Mononuclear cell (primary cell): Measurements from ENCODE around the gene ZBTB49. TPM values are rescaled to one million over a fixed set of nuclear protein-coding genes. Genes with fewer than 3 reads are reported as not detected.

Experiments
- H3K27me3 ChIP-seq: 2 replicates; pipeline ENCODE4 v1.6.0; 2011; ENCODE audit warnings: low read length, control low read depth; ENCODE audit not compliant: insufficient read depth
- H3K4me1 ChIP-seq: 2 replicates; pipeline ENCODE4 v1.5.1; 2011; ENCODE audit warnings: mild to moderate bottlenecking, low read length, control low read depth; ENCODE audit not compliant: insufficient read depth
- H3K4me3 ChIP-seq: 2 replicates; pipeline ENCODE4 v1.5.1; 2011; ENCODE audit warnings: mild to moderate bottlenecking, low read length, moderate library complexity
- H3K9me3 ChIP-seq: 2 replicates; pipeline ENCODE4 v1.5.1; 2011; ENCODE audit warnings: low read depth, mild to moderate bottlenecking, control low read depth, low read length
- total RNA-seq: library from RNA; depleted of rRNA; stranded (reverse); fragments of >200 nt; gene quantifications from one replicate; pipeline ENCODE4 v1.2.3, GENCODE V29; 2012

ZBTB49 gene
- total RNA-seq, 1 donor: 19.1 TPM

DNA sequence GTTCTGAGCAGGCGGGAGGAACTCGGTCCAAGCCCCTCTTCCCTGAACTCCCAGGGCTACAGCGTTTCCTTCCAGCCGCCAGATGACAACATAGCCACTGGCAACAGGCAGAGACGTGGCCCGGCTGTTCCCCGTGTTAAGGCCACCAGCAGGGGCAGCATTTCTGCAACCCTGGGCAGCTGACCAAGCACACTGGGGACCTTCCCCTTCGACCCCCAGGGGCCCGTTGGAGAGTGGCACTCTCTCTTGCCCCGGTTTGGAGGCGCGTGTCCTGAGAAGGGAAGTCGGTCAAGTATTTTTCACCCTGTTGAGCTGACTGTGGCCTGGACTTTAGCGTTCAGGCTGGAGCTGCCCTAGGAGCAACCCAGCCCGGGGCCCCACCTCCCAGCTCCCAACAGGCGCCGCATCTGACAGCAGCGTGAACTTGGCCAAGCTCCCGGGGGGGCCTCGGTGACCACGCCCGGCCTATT lies 37.6 kb downstream of the ZBTB49 start:
- H3K9me3 ChIP-seq: no peaks in the 10 kb centered on the region
- H3K4me3 ChIP-seq: no peak overlapping the region
- H3K27me3 ChIP-seq: no peaks in the 10 kb centered on the region
- H3K4me1 ChIP-seq: no peaks in the 10 kb centered on the region

DNA sequence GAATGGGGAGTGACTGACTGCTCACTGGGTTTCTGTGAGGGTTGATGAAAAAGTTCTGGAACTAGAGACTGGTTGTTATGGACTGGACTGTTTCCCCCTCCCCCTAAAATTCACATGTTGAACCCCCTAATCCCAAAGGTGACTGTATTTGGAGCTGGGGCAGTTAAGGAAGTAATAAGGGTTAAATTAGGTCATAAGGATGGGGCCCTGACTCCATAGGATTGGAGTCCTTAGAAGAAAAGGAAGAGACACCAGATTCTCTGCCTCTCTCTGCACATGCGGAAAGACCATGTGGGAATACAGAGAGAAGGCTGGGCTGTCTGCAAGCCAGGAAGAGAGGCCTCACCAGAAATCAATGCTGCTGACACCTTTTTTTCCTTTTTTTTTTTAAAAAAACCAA lies 38.2 kb downstream of the ZBTB49 start:
- no peaks in the 10 kb centered on the region for H3K27me3 ChIP-seq
- H3K9me3 ChIP-seq: no peaks in the 10 kb centered on the region
- no peaks in the 10 kb centered on the region for H3K4me1 ChIP-seq
- H3K4me3 ChIP-seq: no peak overlapping the region

DNA sequence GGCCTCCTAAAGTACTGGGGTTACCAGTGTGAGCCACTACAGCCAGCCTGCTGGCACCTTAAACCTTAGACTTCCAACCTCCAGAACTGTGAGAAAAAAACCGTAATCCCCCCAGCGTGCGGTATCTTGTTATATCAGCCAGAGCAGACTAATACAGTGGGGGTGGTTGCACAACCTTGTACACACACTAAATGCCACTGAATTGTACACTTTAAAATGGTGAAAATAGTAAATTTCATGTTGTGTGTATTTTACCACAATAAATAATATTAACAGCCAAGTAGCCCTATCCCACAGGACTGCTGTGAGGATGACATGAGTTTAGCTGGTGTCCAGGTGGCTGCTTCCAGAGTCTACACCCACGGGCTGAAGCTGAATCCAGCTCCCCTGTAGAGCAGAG lies 38.8 kb downstream of the ZBTB49 start:
- Histone ChIP-seq H3K4me3 (no peak overlapping the region), H3K27me3 (no peaks in the 10 kb centered on the region), H3K9me3 (no peaks in the 10 kb centered on the region), H3K4me1 (no peaks in the 10 kb centered on the region)

DNA sequence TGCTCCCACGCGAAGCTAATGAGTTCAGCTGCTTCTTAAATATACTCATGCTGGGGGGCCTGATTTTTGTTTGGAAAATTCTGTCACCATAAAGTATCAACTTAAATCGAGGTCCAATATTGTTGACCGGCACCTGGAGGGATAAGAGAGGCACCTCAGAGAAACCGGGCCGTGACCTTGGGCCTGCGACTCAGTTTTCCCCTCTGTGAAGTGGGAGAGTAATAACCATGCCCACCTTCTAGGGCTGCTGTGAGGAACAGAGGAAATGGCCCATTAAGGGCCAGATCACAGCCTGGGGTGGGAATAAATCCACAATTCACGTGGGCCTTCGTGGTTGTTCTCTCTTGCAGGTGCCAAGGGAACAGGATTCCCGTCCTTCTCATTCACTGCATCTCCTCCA lies 39.4 kb downstream of the ZBTB49 start:
- Histone ChIP-seq H3K9me3 (no peaks in the 10 kb centered on the region), H3K4me1 (no peaks in the 10 kb centered on the region), H3K4me3 (no peak overlapping the region), H3K27me3 (no peaks in the 10 kb centered on the region)

DNA sequence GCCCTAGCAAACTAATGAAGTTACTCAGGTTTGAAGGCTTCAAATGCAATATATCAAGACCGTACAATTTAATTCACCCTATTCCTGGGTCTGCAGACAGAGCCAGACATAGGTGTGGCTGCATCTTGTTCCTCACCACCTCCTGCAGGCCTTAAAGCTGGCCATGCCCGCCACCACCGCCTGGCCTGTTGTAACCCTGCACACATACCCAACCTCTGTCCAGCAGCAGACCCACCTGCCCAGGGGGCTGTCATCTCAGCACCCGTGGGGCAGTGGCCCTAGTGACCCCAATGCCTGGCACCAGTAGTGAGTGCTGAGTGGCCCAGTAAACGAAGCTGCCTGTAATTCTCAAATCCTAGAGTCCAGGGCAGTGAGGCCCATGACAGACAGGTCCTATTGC lies 40.7 kb downstream of the ZBTB49 start:
- no peak overlapping the region for H3K4me3 ChIP-seq
- no peaks in the 10 kb centered on the region for H3K27me3 ChIP-seq
- H3K9me3 ChIP-seq: no peaks in the 10 kb centered on the region
- H3K4me1 ChIP-seq: no peaks in the 10 kb centered on the region

DNA sequence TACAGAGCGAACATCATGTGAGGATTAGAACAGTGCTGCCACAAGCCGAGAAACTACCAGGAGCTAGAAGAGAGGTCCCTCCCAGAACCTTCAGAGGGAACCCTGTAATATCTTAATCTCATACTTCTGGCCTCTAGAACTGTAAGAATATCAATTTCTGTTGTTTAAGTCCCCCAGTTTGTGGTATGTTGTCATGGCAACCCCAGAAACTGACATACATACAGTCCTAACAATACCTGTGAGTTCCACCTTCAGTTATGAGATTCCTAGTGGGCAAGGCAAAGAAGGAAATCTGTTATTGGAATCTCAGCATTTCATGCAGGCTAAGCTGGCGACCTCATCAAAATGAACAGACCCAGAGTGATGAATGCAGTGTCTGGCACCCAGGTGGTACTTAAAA lies 42.5 kb downstream of the ZBTB49 start:
- Histone ChIP-seq H3K27me3 (no peaks in the 10 kb centered on the region), H3K4me3 (no peak overlapping the region), H3K4me1 (no peaks in the 10 kb centered on the region), H3K9me3 (no peaks in the 10 kb centered on the region)

DNA sequence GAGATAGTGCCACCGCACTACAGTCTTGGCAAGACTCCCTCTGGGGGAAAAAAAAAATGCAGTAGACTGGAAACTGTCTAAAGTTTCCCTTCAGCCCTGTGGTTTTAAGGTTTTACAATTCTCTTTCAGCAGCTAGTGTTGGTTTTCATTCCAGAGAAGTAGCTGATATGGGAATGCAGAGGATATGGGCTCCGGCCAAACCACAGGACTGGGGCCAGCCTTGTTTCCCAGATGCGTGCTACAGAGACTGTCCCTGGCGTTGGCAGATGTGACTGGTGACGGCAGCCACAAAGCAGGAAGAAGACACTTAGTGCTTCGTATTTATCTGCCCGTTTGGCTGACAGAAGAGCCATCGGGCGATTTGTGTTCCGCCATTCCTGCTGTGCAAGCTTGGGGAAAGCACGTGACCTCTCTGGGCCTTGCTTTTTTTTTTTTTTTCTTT lies 43.2 kb downstream of the ZBTB49 start:
- H3K4me3 ChIP-seq: no peak overlapping the region
- H3K9me3 ChIP-seq: no peaks in the 10 kb centered on the region
- no peaks in the 10 kb centered on the region for H3K4me1 ChIP-seq
- no peaks in the 10 kb centered on the region for H3K27me3 ChIP-seq

DNA sequence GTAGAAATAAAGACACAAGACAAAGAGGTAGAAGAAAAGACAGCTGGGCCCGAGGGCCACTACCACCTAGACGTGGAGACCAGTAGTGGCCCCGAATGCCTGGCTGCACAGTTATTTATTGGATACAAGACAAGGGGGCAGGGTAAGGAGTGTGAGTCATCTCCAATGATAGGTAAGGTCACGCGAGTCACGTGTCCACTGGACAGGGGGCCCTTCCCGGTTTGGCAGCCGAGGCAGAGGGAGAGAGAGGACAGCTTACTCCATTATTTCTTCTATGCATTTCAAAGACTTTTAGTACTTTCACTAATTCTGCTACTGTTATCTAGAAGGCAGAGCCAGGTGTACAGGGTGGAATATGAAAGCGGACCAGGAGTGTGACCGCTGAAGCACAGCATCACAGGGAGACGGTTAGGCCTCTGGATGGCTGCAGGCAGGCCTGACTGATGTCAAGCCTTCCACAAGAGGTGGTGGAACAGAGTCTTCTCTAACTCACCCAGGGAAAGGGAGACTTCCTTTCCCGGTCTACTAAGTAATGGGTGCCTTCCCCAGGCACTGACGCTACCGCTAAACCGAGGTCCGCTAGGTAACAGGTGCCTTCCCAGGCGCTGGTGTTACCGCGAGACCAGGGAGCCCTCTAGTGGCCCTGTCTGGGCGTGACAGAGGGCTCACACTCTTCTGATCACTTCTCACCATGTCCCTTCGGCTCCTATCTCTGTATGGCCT lies 44.9 kb downstream of the ZBTB49 start:
- H3K4me3 ChIP-seq: no peak overlapping the region
- H3K4me1 ChIP-seq: no peaks in the 10 kb centered on the region
- H3K9me3 ChIP-seq: no peaks in the 10 kb centered on the region
- H3K27me3 ChIP-seq: no peaks in the 10 kb centered on the region

DNA sequence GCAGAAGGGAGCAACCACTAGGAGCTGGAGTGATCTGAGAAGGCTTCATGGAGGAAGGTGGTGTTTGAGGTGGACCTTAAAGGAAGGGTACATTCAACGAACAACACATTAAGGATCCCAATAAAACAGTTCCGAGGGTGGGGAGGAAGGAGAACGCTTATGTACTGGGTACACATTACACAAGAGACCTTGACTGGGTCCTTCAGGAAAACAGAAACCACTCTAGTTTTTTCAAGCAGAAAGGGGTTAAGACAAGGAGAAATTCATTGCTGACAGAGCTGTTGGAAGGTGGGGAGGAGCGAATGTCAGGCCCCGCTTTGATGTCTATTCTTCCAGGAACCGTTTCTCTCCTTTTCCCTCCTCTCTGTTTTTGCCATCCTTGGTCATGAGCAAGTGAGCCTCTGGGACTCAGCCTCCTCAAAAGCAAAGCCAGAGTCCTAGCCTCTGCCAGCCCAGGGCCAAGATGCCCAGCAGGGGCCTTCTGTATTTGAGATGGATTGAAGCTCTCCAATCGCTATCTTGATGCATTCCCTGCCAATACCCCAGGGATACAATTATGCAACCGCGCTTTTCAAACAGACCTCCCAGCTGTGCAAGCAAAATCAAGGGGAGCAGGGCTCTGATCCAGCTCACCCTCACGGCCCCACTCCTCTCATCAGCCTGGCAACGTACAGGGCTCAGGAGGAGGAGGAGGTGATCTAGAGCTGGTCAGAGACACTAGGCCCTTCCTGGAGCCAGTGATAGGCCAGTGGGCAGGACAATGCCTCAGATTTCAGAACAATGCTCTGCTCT lies 48.4 kb downstream of the ZBTB49 start:
- no peaks in the 10 kb centered on the region for H3K27me3 ChIP-seq
- no peaks in the 10 kb centered on the region for H3K4me1 ChIP-seq

DNA sequence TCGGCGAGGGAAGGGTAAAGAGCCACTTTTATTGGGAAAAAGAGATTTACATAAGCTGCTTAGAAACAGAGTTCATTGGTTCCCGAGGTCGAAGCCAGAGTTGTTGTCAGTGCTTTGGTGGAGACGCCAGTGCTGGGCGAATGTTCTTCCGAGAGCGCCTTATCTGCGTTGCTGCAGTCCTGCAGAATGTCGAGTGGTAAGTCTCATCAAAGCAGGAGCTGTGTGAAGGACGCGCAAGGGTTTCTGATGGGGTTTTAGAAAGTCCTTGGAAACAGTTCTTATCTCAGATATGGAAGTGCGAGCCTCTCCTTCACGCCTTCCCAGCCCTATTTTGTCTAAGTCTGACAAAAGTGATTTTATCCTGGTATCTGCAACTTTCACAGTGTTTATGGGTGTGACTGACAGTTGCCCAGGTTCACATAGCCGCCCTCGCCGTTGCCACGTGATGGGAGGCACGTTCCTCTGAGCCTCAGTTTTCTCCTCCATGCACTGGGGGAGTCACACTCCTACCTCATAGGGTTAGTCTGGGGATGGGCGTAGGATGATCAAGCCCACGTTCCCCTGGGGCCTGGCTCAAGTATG lies 49.5 kb downstream of the ZBTB49 start:
- no peaks in the 10 kb centered on the region for H3K27me3 ChIP-seq

More for the DNA sequence above, 48.4 kb downstream of the ZBTB49 start:
- H3K4me3 ChIP-seq: no peak overlapping the region
- no peaks in the 10 kb centered on the region for H3K9me3 ChIP-seq

DNA sequence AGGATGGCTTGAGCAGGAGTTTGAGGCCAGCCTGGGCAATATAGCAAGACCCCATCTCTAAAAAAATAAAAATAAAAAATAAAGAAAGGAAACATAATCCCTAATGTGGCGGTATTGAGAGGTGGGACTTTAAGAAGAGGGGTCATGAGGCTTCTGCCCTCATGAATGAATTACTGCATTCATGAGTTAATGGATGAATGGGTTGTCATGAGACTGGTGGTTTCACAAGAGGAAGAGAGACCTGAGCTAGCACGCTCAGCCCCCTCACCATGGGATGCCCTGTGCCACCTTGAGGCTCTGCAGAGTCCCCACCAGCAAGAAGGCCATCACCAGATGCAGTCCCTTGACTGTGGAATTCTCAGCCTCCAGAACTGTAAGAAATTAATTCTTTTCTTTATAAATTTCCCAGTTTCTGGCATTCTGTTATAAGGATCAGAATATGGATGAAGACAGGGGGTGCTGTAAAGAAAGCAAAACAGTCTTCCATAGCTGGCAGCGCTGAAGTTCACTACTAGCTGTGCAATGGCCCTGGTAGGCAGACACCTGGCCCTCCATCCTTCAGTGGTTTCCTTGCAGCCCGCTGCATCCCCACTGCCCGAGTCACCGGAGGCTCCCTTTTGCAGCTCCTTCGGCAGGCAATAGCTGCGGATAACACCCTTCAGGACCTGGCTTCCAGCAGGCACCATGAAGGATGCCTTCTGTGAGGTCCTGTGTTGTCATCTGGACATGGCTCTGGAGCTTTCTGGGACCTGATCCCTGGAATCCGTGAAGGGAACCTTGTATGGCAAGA lies 52.0 kb downstream of the ZBTB49 start:
- Histone ChIP-seq H3K4me3 (no peak overlapping the region), H3K4me1 (no peaks in the 10 kb centered on the region), H3K27me3 (no peaks in the 10 kb centered on the region), H3K9me3 (no peaks in the 10 kb centered on the region)

More for the DNA sequence above, 49.5 kb downstream of the ZBTB49 start:
- Histone ChIP-seq H3K9me3 (no peaks in the 10 kb centered on the region), H3K4me1 (no peaks in the 10 kb centered on the region), H3K4me3 (no peak overlapping the region)

DNA sequence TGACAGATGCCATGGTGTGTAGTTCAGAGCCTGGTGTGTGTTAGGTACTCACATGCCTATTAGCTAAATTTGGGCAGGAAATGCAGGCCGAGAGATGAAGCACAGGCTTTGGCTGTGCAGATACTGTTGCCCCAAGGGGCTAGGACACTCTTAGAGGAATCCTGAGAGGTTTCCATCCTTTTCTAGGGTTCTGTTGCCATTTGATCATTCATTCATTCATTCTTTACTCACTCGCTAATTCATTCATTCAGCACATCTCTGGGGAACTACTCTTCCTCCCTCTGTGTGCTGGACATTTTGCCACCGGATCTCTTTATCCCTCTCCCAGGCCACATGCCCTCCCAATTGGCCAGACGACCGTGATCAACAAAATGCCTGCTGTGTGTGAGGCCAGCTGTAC lies 53.0 kb downstream of the ZBTB49 start:
- H3K4me3 ChIP-seq: no peak overlapping the region
- H3K4me1 ChIP-seq: no peaks in the 10 kb centered on the region
- H3K9me3 ChIP-seq: no peaks in the 10 kb centered on the region
- H3K27me3 ChIP-seq: no peaks in the 10 kb centered on the region

DNA sequence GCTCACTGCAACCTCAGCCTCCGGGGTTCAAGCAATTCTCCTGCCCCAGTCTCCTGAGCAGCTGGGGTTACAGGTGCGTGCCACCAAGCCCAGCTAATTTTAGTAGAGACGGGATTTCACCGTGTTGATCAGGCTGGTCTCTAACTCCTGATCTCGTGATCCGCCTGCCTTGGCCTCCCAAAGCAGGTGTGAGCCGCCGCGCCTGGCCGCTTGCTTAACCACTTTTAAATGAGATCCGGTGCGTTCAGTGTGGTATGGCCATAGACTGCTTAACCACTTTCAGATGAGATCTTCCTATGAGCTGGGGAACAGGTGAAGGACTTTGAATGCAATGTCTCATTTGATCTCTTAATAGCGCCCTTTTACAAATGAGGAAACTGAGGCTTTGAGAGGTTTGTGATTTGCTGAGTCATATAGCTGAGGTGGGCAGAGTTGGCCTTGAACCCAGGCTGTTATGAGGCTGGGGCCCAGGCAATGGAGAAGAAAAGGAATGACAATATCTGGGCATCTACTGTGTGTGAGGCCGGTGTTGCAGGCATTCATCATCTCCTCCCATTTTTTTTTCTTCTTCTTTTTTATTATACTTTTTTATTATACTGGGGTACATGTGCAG lies 55.0 kb downstream of the ZBTB49 start:
- H3K9me3 ChIP-seq: no peaks in the 10 kb centered on the region
- no peaks in the 10 kb centered on the region for H3K27me3 ChIP-seq
- no peaks in the 10 kb centered on the region for H3K4me1 ChIP-seq
- H3K4me3 ChIP-seq: no peak overlapping the region

DNA sequence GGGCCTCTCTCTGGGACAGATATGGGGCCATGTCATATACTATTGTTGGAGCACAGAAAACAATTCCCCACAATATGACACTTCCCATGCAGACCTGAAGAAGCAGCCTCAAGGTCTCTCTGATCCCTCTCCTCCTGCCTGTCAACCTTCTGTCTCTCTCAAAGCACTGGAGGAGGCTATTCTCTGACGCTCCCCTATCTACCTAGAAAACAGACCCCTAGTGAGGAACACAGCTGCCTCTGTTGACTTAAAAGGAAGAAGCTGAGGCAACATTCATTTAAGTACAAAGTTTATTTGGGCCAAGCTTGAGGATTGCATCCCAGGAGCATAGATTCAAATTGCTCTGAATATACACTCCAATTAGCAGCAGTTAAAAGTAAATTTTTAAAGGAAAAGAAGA lies 57.5 kb downstream of the ZBTB49 start:
- Histone ChIP-seq H3K9me3 (no peaks in the 10 kb centered on the region), H3K4me1 (no peaks in the 10 kb centered on the region), H3K4me3 (no peak overlapping the region), H3K27me3 (no peaks in the 10 kb centered on the region)
